A549 (cell line): ENCODE data around the gene CCDC197. TPM values are rescaled to one million over a fixed set of nuclear protein-coding genes. Genes with fewer than 3 reads are reported as not detected.

ENCODE experiments used
- ATAC-seq, 2 experiments: fragments of 200-7000 bp in 1 of 2; fragments of >200 bp in 1 of 2; cut with Nextera tagmentation in 1 of 2; cut with Tn5 transposase in 1 of 2; 3 replicates each; pipeline versions ENCODE4 v1.8.0 to v1.9.1; 2018 to 2020; ENCODE audit warnings: mild to moderate bottlenecking in 1 of 2, moderate library complexity in 1 of 2
- CTCF ChIA-PET: fragments of 300-600 bp; sonication (Branson Sonifier 250); formaldehyde crosslinking; extraction: SDS; loops from one replicate; lab custom pipeline; 2021; ENCODE audit warnings: antibody characterized with exemption, inconsistent platforms; lab: Yijun Ruan, JAX
- POLR2A ChIA-PET: fragments of 350-600 bp; formaldehyde crosslinking; extraction: SDS; loops from one replicate; lab custom pipeline; 2021; ENCODE audit warnings: antibody characterized with exemption, inconsistent platforms; lab: Yijun Ruan, JAX
- DNase-seq, 2 experiments: peaks; one replicate each; pipeline versions ENCODE4 v3.0.0 to v3.0.0-alpha.2; 2011 to 2016; ENCODE audit warnings: low read depth in 1 of 2, low spot score in 1 of 2
- FAIRE-seq: peaks from 2 replicates; lab custom pipeline; 2011; peaks lifted over from hg19 to GRCh38; lab: Jason Lieb, UNC
- H3K27ac ChIP-seq, 2 experiments: fragments of >200 bp; sonication (Bioruptor Twin); formaldehyde crosslinking; 3 replicates each; pipeline ENCODE4 v1.5.1; 2016 to 2017
- H3K4me1 ChIP-seq: fragments of >200 bp; sonication (Bioruptor Twin); formaldehyde crosslinking; 3 replicates; pipeline ENCODE4 v1.6.1; 2016
- H3K4me2 ChIP-seq: fragments of >200 bp; sonication (Bioruptor Twin); formaldehyde crosslinking; 3 replicates; pipeline ENCODE4 v1.6.1; 2016
- H3K4me3 ChIP-seq: fragments of >200 bp; sonication (Bioruptor Twin); formaldehyde crosslinking; 3 replicates; pipeline ENCODE4 v1.5.1; 2016
- H3K9me3 ChIP-seq: fragments of >200 bp; sonication (Bioruptor Twin); formaldehyde crosslinking; 3 replicates; pipeline ENCODE4 v1.6.1; 2016
- ATOH8 ChIP-seq: fragments of 250-450 bp; sonication (Bioruptor Pico); IDR thresholded peaks from 2 replicates; pipeline ENCODE4 v1.5.0; 2020; ENCODE audit warnings: low read depth, mild to moderate bottlenecking, moderate library complexity
- BCL3 ChIP-seq: fragments of >200 bp; sonication (Bioruptor Twin); formaldehyde crosslinking; IDR thresholded peaks from 3 replicates; pipeline ENCODE4 v1.6.1; 2016
- CEBPB ChIP-seq, 2 experiments: fragments of >200 bp in 1 of 2; sonication (Bioruptor Twin) in 1 of 2; formaldehyde crosslinking in 1 of 2; IDR thresholded peaks; 2 replicates each; pipeline ENCODE4 v1.6.1; 2012 to 2016
- CHD4 ChIP-seq: fragments of 200-600 bp; sonication (generic); IDR thresholded peaks from 2 replicates; pipeline ENCODE4 v1.6.1; 2016; ENCODE audit warnings: antibody characterized with exemption, mild to moderate bottlenecking, borderline replicate concordance
- CTCF ChIP-seq: fragments of >200 bp; sonication (Bioruptor Twin); formaldehyde crosslinking; IDR thresholded peaks from 3 replicates; pipeline ENCODE4 v1.5.1; 2016
- EHF ChIP-seq: fragments of 250-450 bp; sonication (Bioruptor Pico); IDR thresholded peaks from 2 replicates; pipeline ENCODE4 v1.5.0; 2020; ENCODE audit warnings: mild to moderate bottlenecking
- ELK1 ChIP-seq: fragments of 150-350 bp; IDR thresholded peaks from 2 replicates; pipeline ENCODE4 v1.6.1; 2014; ENCODE audit warnings: low read depth, mild to moderate bottlenecking, low read length
- EP300 ChIP-seq, 2 experiments: fragments of >200 bp; sonication (Bioruptor Twin); formaldehyde crosslinking; IDR thresholded peaks; 2 replicates in 1 of 2; 3 replicates in 1 of 2; pipeline ENCODE4 v1.6.1; 2016 to 2017
- HES2 ChIP-seq: fragments of >200 bp; sonication (Bioruptor Twin); formaldehyde crosslinking; IDR thresholded peaks from 2 replicates; pipeline ENCODE4 v1.6.1; 2016
- MAFK ChIP-seq: fragments of 450-650 bp; IDR thresholded peaks from 2 replicates; pipeline ENCODE4 v1.6.1; 2014; ENCODE audit not compliant: partially characterized antibody
- MYC ChIP-seq: IDR thresholded peaks from 2 replicates; pipeline ENCODE4 v1.6.1; 2012; ENCODE audit warnings: mild to moderate bottlenecking, inconsistent platforms, low read length, improper control_type of control experiment, borderline replicate concordance
- NFE2L2 ChIP-seq: fragments of 150-350 bp; conservative IDR thresholded peaks from 2 replicates; pipeline ENCODE4 v1.6.1; 2014; ENCODE audit warnings: low read length
- RAD21 ChIP-seq, 2 experiments: fragments of >200 bp in 1 of 2; sonication (Bioruptor Twin) in 1 of 2; formaldehyde crosslinking in 1 of 2; IDR thresholded peaks in 1 of 2; conservative IDR thresholded peaks in 1 of 2; 2 replicates in 1 of 2; 3 replicates in 1 of 2; pipeline ENCODE4 v1.6.1; 2012 to 2018; ENCODE audit warnings: inconsistent platforms in 1 of 2
- RARB ChIP-seq: fragments of 250-450 bp; sonication (Bioruptor Pico); IDR thresholded peaks from 2 replicates; pipeline ENCODE4 v1.8.0; 2021; ENCODE audit warnings: mild to moderate bottlenecking, moderate library complexity
- ZC3H11A ChIP-seq: fragments of 450-650 bp; IDR thresholded peaks from 2 replicates; pipeline ENCODE4 v1.6.1; 2014; ENCODE audit warnings: antibody characterized with exemption, mild to moderate bottlenecking
- ZFP36 ChIP-seq: fragments of 450-650 bp; IDR thresholded peaks from 2 replicates; pipeline ENCODE4 v1.6.1; 2014; ENCODE audit warnings: borderline replicate concordance; ENCODE audit not compliant: partially characterized antibody
- WGBS: methylation state at CpG from one replicate; pipeline ENCODE4 v1.1.6; 2017; ENCODE audit errors: missing lambda C conversion rate; 5-methylcytosine and 5-hydroxymethylcytosine counted together
- polyA plus RNA-seq, 4 experiments: library from polyadenylated mRNA; depleted of rRNA in 3 of 4; stranded (reverse); fragments of >200 nt; fragmentation: RNase III in 1 of 4; extraction: RNeasy Plus Mini Kit Qiagen cat#74134 plus additional on column Dnase treatment in 1 of 4; gene quantifications; 2 replicates in 3 of 4; 3 replicates in 1 of 4; pipeline ENCODE4 v1.2.3, GENCODE V29; 2011 to 2017

CCDC197 gene
- polyA plus RNA-seq, 2 of the 4 experiments (the other 2 are of a cell fraction), result not detected

- TF ChIP-seq MAFK (no peak), RAD21 (conservative IDR thresholded peaks at IDR 0.05 in 1 of 2, IDR thresholded peaks at IDR 0.05 in 1 of 2) (no peak)
- TF ChIP-seq, all 56 proteins: peak for 0
Observed at GRCh38 chr14:94031161-94031882, 34.2 kb downstream of the CCDC197 start (continued).

GRCh38 chr14:94031883-94032279, 34.8 kb downstream of the CCDC197 start:
- H3K27ac ChIP-seq, result no peak overlapping the region
- peaks cover 7% of the 10 kb centered on the region; the same call in 1 of the 3 replicates for H3K9me3 ChIP-seq
- ATAC-seq (no peak), DNase-seq (no peak), FAIRE-seq (no peak)
- CTCF ChIA-PET, result interaction anchor here (1.7 to 9.5 kb wide), 2 partner anchors 25 to 106 kb away, joined by 4 to 78 read pairs; no protein-coding TSS in a partner anchor
- TF ChIP-seq ZFP36 (no peak), EP300 (IDR thresholded peaks at IDR 0.05) (no peak), MAFK (no peak), ELK1 (no peak), NFE2L2 (no peak)
- peaks cover 8% of the 10 kb centered on the region; the same call in 2 of the 3 replicates for H3K4me1 ChIP-seq
- WGBS, result 71% methylated on average over 7 of the region's 7 CpGs
- no peak overlapping the region for H3K4me3 ChIP-seq
- no peak overlapping the region for H3K4me2 ChIP-seq
- POLR2A ChIA-PET, result no interaction called here

- H3K27ac ChIP-seq, result no peak overlapping the region
- FAIRE-seq (no peak), DNase-seq (no peak), ATAC-seq (no peak)
- CTCF ChIA-PET, result interaction anchor here (0.7 to 9.5 kb wide), 7 partner anchors 11 to 109 kb away, joined by 3 to 78 read pairs (median 8); no protein-coding TSS in a partner anchor
- TF ChIP-seq ELK1, result no peak
- no peak for TF ChIP-seq EHF (CRISPR knock-in tag)
- TF ChIP-seq ZC3H11A, result no peak
- TF ChIP-seq RARB (CRISPR knock-in tag), result no peak
- TF ChIP-seq MAFK, result no peak
- TF ChIP-seq BCL3, result no peak
- TF ChIP-seq CTCF, result no peak
- no peak for TF ChIP-seq CHD4
- TF ChIP-seq HES2, result no peak
- TF ChIP-seq MYC, result no peak
- TF ChIP-seq ATOH8 (CRISPR knock-in tag), result no peak
- no peak for TF ChIP-seq CEBPB (IDR thresholded peaks at IDR 0.05)
- TF ChIP-seq, all 56 proteins: peak for 0
- peaks cover 7% of the 10 kb centered on the region; the same call in 1 of the 3 replicates for H3K9me3 ChIP-seq
- H3K4me3 ChIP-seq, result no peak overlapping the region
- POLR2A ChIA-PET, result no interaction called here
- H3K4me1 ChIP-seq, result no peaks in the 10 kb centered on the region
- WGBS, result 86% methylated on average over 3 of the region's 3 CpGs
- H3K4me2 ChIP-seq, result no peak overlapping the region
Observed at GRCh38 chr14:94034886-94035285, 37.8 kb downstream of the CCDC197 start.
